Femur (tissue), 1 donor: Measurements from ENCODE around the gene SLC35G2.
"Not testable (repeated sequence)": the region's sequence is repeated elsewhere in the genome, so short reads cannot be mapped to it uniquely, and the experiment has no call there.

Source experiments
- DNase-seq: peaks from one replicate; pipeline ENCODE4 v3.0.0-alpha.2; 2017

SLC35G2 gene

GRCh38 chr3:136835813-136836510, 17.0 kb downstream of the SLC35G2 start:
- no peak for DNase-seq

- DNase-seq: no peak
These were observed 17.7 kb downstream of the SLC35G2 start for GRCh38 chr3:136836511-136837156.

GRCh38 chr3:136838641-136839555, 20.0 kb downstream of the SLC35G2 start:
- no peak for DNase-seq

- no peak for DNase-seq
These were observed 20.6 kb downstream of the SLC35G2 start for GRCh38 chr3:136839556-136839931.

GRCh38 chr3:136840252-136840651, 21.3 kb downstream of the SLC35G2 start:
- DNase-seq: no peak

- DNase-seq: no peak
These were observed 23.4 kb downstream of the SLC35G2 start for GRCh38 chr3:136842294-136842693.

- DNase-seq: no peak
These were observed 25.8 kb downstream of the SLC35G2 start for GRCh38 chr3:136844724-136845123.

GRCh38 chr3:136852180-136852579, 33.3 kb downstream of the SLC35G2 start:
- no peak for DNase-seq

GRCh38 chr3:136856665-136857064, 37.7 kb downstream of the SLC35G2 start:
- no peak for DNase-seq

- no peak for DNase-seq
These were observed 39.5 kb downstream of the SLC35G2 start for GRCh38 chr3:136858381-136858780.

- no peak for DNase-seq
These were observed 41.6 kb downstream of the SLC35G2 start for GRCh38 chr3:136860541-136860940.

GRCh38 chr3:136861890-136862616, 43.1 kb downstream of the SLC35G2 start, which contains the start of gene NCK1:
TSS of gene NCK1 (plus strand) at chr3:136862208. CDS start at chr3:136928002, 65,794 bp downstream.
- DNase-seq: peak; percentile 99

- peak; percentile 76 for DNase-seq
These were observed 43.8 kb downstream of the SLC35G2 start for GRCh38 chr3:136862617-136863322.

GRCh38 chr3:136869282-136869681, 50.4 kb downstream of the SLC35G2 start:
- no peak for DNase-seq

- not testable (repeated sequence) for DNase-seq
These were observed 53.3 kb downstream of the SLC35G2 start for GRCh38 chr3:136872258-136872657.

GRCh38 chr3:136879510-136879909, 60.6 kb downstream of the SLC35G2 start:
- DNase-seq: not testable (repeated sequence)

GRCh38 chr3:136882571-136882970, 63.6 kb downstream of the SLC35G2 start:
- DNase-seq: no peak

- DNase-seq: no peak
These were observed 65.2 kb downstream of the SLC35G2 start for GRCh38 chr3:136883967-136884720.

- no peak for DNase-seq
These were observed 66.7 kb downstream of the SLC35G2 start for GRCh38 chr3:136885357-136886213.

- no peak for DNase-seq
These were observed 71.0 kb downstream of the SLC35G2 start for GRCh38 chr3:136889947-136890346.
